K562 (cell line): ENCODE data around the gene ABCF2.

Experiments used
- CHD4 ChIP-seq: fragments of 200-600 bp; sonication (generic); IDR thresholded peaks from 3 replicates; pipeline ENCODE4 v1.6.1; 2012; ENCODE audit warnings: low read depth, mild to moderate bottlenecking, mixed read lengths, low read length, inconsistent platforms; ENCODE audit not compliant: insufficient read depth, insufficient replicate concordance, poor library complexity, severe bottlenecking
- CREB1 ChIP-seq, 2 experiments: sonication (generic) in 1 of 2; formaldehyde crosslinking in 1 of 2; IDR thresholded peaks; 2 replicates each; pipeline versions ENCODE4 v1.6.1 to v1.8.0; 2012 to 2022; ENCODE audit warnings: inconsistent platforms in 1 of 2, mild to moderate bottlenecking in 1 of 2, missing genetic modification reagents in 1 of 2, moderate library complexity in 1 of 2
- HCFC1 ChIP-seq: IDR thresholded peaks from 2 replicates; pipeline ENCODE4 v1.6.1; 2012; ENCODE audit warnings: low read depth, low read length, improper control_type of control experiment
- MIER1 ChIP-seq: fragments of 450-650 bp; IDR thresholded peaks from 2 replicates; pipeline ENCODE4 v1.6.1; 2016; ENCODE audit warnings: antibody characterized with exemption, mild to moderate bottlenecking, low read depth
- POLR2A ChIP-seq: fragments of 450-650 bp; conservative IDR thresholded peaks from 2 replicates; pipeline ENCODE4 v1.6.1; 2016
- POLR2G ChIP-seq: fragments of 200-400 bp; formaldehyde crosslinking; IDR thresholded peaks from 2 replicates; pipeline ENCODE4 v1.6.1; 2017; ENCODE audit warnings: low read depth, mild to moderate bottlenecking, antibody characterized with exemption, low read length, moderate library complexity
- TAF1 ChIP-seq: IDR thresholded peaks from 2 replicates; pipeline ENCODE4 v1.6.1; 2011; ENCODE audit warnings: mild to moderate bottlenecking, low read length, moderate library complexity; ENCODE audit not compliant: insufficient read depth, control insufficient read depth, severe bottlenecking; ENCODE audit errors: extremely low read depth
- TF ChIP-seq, protein P1 (sequence below), 3 experiments: IDR thresholded peaks in 2 of 3; conservative IDR thresholded peaks in 1 of 3; 2 replicates each; pipeline ENCODE4 v1.5.1; 2011 to 2012; ENCODE audit warnings: low read length in 3 of 3, mild to moderate bottlenecking in 3 of 3, control low read depth in 2 of 3, improper control_type of control experiment in 1 of 3, inconsistent platforms in 1 of 3, low read depth in 1 of 3, mixed read lengths in 1 of 3, moderate library complexity in 1 of 3; ENCODE audit not compliant: insufficient read depth in 2 of 3

DNA sequence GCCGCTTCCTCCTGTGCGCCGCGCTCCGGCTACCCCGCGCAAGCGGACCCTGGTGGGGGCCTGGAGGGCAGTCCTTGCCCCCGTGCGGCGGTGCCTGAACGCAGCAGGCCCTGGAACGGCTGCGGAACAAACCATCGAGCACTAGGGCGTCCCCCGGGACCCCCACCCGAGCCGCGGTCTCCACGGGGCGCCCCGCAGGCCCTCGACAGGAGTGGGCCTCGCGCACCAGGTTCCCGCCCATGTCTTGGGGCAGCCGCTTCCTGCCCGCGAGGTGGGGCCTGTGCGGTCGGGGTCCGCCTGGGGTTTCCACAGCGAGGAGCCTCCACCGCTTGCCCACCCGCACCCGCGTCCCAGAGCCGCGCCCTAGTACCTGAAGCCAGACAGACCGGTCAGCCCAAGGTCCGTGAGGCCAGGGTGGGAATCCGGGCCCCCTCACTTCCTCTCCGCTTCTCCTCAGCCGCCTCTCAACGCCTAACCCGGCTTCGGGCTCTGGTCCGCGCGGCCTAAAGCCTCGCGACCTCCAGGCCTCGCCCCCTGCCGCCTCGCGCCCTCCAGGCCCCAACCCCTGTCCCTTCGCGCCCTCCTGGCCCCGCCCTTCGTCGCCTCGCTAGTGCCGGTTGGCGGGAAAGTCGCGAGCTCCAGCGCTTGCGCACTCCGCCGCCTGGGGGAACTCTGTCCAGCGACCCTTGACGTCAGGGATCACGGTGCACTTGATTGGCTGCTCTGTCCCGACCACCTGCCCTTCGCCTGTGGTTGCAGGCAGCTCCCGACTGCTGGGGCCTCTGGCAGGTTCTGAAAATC is 52.6 kb downstream of the ABCF2 start:
- TF ChIP-seq CHD4 = no peak
- no peak for TF ChIP-seq POLR2G
- TF ChIP-seq POLR2A = no peak
- no peak for TF ChIP-seq MIER1
- no peak for TF ChIP-seq TAF1
- TF ChIP-seq HCFC1 = no peak
- TF ChIP-seq, protein P1, sequence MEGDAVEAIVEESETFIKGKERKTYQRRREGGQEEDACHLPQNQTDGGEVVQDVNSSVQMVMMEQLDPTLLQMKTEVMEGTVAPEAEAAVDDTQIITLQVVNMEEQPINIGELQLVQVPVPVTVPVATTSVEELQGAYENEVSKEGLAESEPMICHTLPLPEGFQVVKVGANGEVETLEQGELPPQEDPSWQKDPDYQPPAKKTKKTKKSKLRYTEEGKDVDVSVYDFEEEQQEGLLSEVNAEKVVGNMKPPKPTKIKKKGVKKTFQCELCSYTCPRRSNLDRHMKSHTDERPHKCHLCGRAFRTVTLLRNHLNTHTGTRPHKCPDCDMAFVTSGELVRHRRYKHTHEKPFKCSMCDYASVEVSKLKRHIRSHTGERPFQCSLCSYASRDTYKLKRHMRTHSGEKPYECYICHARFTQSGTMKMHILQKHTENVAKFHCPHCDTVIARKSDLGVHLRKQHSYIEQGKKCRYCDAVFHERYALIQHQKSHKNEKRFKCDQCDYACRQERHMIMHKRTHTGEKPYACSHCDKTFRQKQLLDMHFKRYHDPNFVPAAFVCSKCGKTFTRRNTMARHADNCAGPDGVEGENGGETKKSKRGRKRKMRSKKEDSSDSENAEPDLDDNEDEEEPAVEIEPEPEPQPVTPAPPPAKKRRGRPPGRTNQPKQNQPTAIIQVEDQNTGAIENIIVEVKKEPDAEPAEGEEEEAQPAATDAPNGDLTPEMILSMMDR (IDR thresholded peaks at IDR 0.05 in 2 of 3, conservative IDR thresholded peaks at IDR 0.05 in 1 of 3; ENCODE audit: insufficient read depth in 2 of 3, low read depth in 1 of 3, low read length in 3 of 3) = no peak
- TF ChIP-seq CREB1 (IDR thresholded peaks at IDR 0.05) = no peak
- TF ChIP-seq CREB1 (CRISPR knock-in tag; IDR thresholded peaks at IDR 0.05) = no peak
